Measurements from ENCODE around the gene SLC23A2.

- TF ChIP-seq CTCF (IDR thresholded peaks at IDR 0.05) (no peak), POLR2A (IDR thresholded peaks at IDR 0.05) (no peak)
Observed at GRCh38 chr20:4910951-4911350, 90.4 kb downstream of the SLC23A2 start.
